Dermis blood vessel endothelial cell (primary cell): ENCODE measurements around the gene NBEAL2. TPM values are rescaled to one million over a fixed set of nuclear protein-coding genes. Genes with fewer than 3 reads are reported as not detected.

ENCODE experiments used
- DNase-seq: peaks from one replicate; pipeline ENCODE4 v3.0.0; 2010
- total RNA-seq: library from RNA; depleted of rRNA; stranded (reverse); fragments of >200 nt; gene quantifications from 2 replicates; pipeline ENCODE4 v1.2.3, GENCODE V29; 2014

Gene NBEAL2
- total RNA-seq, 1 donor from 2014 or later = 30.6 TPM

DNA sequence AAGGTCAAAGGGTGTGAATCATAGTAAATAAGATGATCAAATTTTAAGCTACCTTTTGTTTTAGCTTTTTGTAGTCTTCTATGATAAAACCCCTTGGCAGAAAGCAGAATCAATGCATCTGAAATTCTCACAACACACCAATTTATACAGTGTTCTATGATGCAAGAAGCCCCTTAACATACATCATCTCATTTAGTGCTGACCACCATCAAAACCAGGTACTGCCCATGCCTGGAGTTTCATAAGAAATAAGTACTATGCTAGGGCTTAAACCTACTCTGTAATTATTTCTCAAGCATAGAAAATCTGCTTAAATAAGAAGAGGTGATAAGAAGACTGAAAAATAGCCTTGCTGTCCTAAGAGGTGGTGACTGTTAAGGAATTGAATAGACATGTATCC is 67.6 kb downstream of the NBEAL2 start:
- no peak for DNase-seq

DNA sequence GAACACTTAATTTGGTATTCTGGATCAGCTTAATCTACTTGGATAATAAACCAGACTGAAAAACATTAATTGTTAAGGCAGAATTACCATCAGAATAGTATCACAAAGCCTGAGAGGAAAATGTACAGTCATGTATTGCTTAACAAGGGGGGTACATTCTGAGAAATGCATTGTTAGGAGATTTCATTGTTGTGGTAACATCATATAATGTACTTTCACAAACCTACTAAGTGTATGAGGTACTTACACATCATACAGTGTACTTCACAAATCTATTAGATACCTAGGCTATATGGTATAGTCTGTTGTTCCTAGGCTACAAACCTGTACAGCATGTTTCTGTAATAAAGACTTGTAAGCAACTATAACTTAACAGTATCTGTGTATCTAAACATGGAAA is 68.2 kb downstream of the NBEAL2 start:
- DNase-seq = peak; percentile 33

DNA sequence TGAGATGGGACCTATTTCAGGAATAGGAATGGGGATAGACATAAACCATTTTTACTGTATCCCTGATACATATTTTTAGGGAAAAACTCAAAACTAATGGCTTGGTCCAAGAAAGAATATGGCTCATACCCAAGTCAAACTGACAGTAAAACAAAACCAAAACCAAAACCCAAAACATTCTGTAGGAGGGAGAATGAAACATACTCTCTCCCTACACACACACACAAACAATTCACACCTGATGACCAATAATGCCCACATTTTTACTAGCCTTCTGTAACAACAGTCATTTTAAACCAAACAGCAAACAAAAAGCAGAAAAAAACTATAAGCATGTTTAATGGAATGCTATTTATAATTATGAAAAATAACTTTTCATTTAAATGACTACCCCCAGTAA is 74.9 kb downstream of the NBEAL2 start:
- DNase-seq = no peak

DNA sequence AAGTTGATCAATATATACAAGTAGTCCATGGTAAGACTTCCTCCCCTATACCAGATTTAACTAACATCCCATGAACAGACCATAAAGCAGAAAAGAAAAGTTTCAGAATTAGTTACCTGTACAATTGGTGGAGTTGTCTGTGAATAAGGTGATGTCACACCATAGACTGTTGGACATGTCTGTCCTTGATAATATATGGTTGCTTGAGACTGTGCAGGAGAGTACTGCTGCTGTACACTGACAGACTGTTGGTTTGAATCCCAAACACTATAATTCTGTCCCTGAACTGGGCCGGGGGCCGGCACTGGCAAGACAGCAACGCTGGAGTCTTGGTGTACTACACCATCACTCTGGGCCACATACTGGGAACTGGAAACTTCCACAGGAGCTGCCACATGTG is 77.2 kb downstream of the NBEAL2 start:
- DNase-seq = no peak

DNA sequence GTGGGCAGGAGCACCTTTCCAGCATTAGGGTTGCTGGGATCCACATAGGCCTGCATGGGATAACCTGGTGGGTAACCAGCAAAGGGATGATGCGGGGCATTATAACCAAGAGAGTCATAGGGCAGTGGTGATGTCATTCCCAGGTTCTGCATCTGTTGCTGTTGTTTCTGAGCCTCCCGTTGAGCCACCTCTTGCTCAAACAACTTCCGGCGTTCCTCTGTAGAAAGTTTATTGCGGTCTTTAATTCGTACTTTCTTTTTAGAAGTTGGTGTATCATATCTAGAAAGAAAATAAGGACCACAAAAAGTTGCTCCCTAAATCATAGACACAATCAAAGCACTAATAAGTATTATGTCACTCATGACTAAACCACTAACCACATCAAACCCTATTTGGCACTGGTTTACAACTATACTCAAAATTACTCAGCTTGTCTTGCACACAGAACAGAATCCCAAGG is 77.8 kb downstream of the NBEAL2 start:
- no peak for DNase-seq

Other genes with a start within 250 kb of the NBEAL2 start
- gene MYL3, start 116.2 kb upstream of the NBEAL2 start, total RNA-seq = 0.14 TPM in 1 of 2 replicates, not detected in the other
- gene PTH1R, start 101.9 kb upstream of the NBEAL2 start, total RNA-seq = 0.19 and 0.85 TPM in 2 replicates
- 22.7 and 44.6 TPM in 2 replicates for gene CCDC12, start 2.9 kb upstream of the NBEAL2 start, total RNA-seq
- 37.8 and 51.8 TPM in 2 replicates for gene SETD2, start 184.4 kb downstream of the NBEAL2 start, total RNA-seq